LNCAP (cell line): ENCODE results near the gene MPG.

Experiments used
- CTCF ChIP-seq: fragments of 450-650 bp; IDR thresholded peaks from 2 replicates; pipeline ENCODE4 v1.5.1; 2017; ENCODE audit warnings: mild to moderate bottlenecking

Gene MPG, protein sequence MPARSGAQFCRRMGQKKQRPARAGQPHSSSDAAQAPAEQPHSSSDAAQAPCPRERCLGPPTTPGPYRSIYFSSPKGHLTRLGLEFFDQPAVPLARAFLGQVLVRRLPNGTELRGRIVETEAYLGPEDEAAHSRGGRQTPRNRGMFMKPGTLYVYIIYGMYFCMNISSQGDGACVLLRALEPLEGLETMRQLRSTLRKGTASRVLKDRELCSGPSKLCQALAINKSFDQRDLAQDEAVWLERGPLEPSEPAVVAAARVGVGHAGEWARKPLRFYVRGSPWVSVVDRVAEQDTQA

DNA sequence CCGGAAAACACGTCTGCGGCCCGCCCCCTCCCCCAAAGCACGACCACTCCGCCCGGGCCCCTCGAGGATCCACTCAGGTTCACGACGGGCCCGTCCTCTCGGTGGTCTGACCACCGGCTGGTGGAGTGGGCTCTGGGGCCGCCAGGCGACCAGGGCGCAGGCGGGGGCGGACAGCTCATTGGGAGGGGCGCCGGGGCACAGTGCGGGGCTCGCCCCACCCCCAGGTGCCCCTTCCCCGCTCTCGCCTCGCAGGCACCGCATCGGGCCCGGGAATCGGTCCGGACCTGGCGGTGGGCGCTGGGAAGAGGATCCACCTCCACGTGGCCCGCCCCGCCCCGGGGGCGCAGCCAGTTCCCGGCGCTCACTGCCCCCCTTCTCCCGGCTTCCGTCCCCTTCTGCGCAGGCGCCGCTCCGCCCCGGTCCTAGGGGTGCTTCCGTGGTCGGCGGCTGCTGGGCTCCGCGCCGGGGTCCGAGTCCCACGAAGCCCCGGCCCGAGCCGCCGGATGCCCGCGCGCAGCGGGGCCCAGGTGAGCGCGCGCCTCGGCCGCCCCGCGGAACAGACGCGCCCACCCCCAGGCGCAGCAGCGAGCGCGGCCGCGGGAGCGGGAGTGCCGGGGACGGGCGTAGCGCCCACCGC is at the start of gene MPG:
Gene MPG, plus strand, starts transcription at position 419 of the 637 bp plus-strand sequence. Its CDS starts 85 bp downstream, at position 504.
- no peak for TF ChIP-seq CTCF

DNA sequence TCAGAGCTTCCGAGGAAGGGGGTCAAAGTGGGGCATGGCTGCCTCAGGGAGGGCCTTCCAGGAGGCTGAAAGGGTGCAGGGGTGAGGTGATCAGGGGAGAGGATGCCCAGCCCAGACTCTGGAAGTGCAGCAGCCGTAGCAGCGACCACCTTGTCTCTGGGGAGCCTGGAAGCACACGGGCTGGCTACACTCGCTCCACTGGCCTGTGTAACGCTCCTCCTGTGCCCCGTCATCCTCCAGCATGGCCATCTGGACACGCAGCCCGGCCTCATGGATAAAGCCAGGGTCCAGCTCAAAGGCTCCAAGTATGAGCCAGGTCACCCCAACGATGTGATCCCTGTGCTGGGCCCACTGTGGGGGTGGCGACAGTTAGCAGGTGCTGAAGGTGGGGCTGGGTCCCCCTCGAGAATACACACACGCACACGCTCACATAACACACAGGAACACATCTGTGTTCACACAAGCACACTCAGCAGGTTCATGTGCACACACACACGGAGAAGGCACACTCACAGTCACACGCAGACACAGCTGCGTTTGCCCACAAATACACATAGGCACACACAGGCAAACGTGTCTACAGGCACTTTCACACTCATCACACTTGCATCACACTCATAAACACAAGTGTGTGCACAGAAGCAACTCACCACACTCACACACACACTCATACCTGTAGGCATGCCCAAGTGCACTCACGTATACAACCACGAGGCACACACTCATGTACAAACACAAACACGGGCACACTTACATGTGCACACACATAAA is 44.0 kb upstream of the MPG start:
- no peak for TF ChIP-seq CTCF

- TF ChIP-seq CTCF = no peak
Measured at GRCh38 chr16:34648-34987, 43.4 kb upstream of the MPG start.

GRCh38 chr16:35011-35677 is 42.9 kb upstream of the MPG start:
- no peak for TF ChIP-seq CTCF

DNA sequence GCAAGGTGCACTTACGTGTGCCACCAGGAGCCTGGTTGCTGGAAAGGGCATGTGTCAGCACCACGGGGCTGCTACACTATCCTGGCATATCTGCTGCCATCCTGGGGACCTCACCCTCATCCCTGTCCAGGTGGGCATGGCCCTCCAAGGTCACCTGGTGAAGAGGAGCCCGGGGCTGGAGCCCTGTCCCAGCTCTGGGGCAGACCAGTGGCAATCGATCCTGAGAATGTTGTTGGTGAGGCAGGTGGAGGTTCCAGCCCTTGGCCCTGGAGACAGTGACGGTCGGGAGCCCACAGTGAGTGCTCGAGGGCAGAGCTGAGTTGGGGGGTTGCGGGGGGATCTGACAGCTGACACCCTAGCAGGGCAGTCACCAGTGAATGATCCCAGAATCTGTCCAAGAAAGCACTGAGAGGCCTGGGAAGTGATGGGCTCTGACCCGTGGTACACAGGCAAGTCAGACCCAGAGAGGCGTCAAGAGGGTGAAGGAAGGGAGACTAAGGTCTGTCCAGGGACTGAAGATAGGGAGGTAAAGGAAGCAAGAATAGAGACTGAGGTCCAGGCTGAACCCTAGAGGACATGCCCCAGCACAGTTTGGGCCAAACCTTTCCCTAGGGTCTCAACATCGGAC is 42.2 kb upstream of the MPG start:
- no peak for TF ChIP-seq CTCF

GRCh38 chr16:36336-36984 is 41.6 kb upstream of the MPG start:
- no peak for TF ChIP-seq CTCF

- TF ChIP-seq CTCF = no peak
Measured at GRCh38 chr16:37511-37910, 40.5 kb upstream of the MPG start.
